CD4-positive, alpha-beta memory T cell (primary cell): Measurements from ENCODE around the gene SYMPK. TPM values are rescaled to one million over a fixed set of nuclear protein-coding genes. Genes with fewer than 3 reads are reported as not detected.

Experiments used
- CTCF ChIA-PET: fragments of 350-600 bp; sonication (Branson Sonifier 250); formaldehyde crosslinking; loops from one replicate; lab custom pipeline; 2021; ENCODE audit warnings: inconsistent platforms; ENCODE audit not compliant: partially characterized antibody; lab: Charles Lee
- POLR2A ChIA-PET: fragments of 350-600 bp; sonication (Branson Sonifier 250); formaldehyde crosslinking; loops from one replicate; lab custom pipeline; 2021; ENCODE audit not compliant: partially characterized antibody; lab: Charles Lee
- DNase-seq, 5 donors: peaks; one replicate each; pipeline versions ENCODE4 v3.0.0 to v3.0.0-alpha.2; 2020 to 2022; ENCODE audit warnings: mixed read lengths in 1 of 5
- H3K27ac ChIP-seq: one replicate; pipeline ENCODE4 v1.7.0; 2013; ENCODE audit warnings: low read depth, low read length
- H3K27me3 ChIP-seq: 2 replicates; pipeline ENCODE4 v1.7.0; 2013; ENCODE audit warnings: mild to moderate bottlenecking, low read length, moderate library complexity; ENCODE audit not compliant: insufficient read depth
- H3K36me3 ChIP-seq: 2 replicates; pipeline ENCODE4 v1.7.0; 2013; ENCODE audit warnings: mild to moderate bottlenecking, low read length, moderate library complexity; ENCODE audit not compliant: insufficient read depth
- H3K4me1 ChIP-seq: 2 replicates; pipeline ENCODE4 v1.7.0; 2013; ENCODE audit warnings: mild to moderate bottlenecking, low read length, moderate library complexity; ENCODE audit not compliant: insufficient read depth
- H3K4me3 ChIP-seq, 2 donors: one replicate each; pipeline ENCODE4 v1.7.0; 2013; ENCODE audit warnings: low read length in 2 of 2, mild to moderate bottlenecking in 1 of 2
- H3K9me3 ChIP-seq, 2 donors: one replicate each; pipeline ENCODE4 v1.7.0; 2013; ENCODE audit warnings: low read length in 2 of 2, control low read depth in 1 of 2; ENCODE audit not compliant: control insufficient read depth in 1 of 2
- H3K27ac Mint-ChIP-seq, 7 donors: one replicate each; pipeline ENCODE4 v1.8.0; 2020 to 2021; ENCODE audit warnings: mixed read lengths in 7 of 7, mild to moderate bottlenecking in 6 of 7, inconsistent platforms in 3 of 7, moderate library complexity in 3 of 7
- H3K27me3 Mint-ChIP-seq, 2 donors: one replicate each; pipeline ENCODE4 v1.8.0; 2020 to 2021; ENCODE audit warnings: mixed read lengths in 2 of 2
- H3K36me3 Mint-ChIP-seq, 2 donors: one replicate each; pipeline ENCODE4 v1.8.0; 2020 to 2021; ENCODE audit warnings: mixed read lengths in 2 of 2, inconsistent platforms in 1 of 2, mild to moderate bottlenecking in 1 of 2
- H3K4me1 Mint-ChIP-seq, 4 donors: one replicate each; pipeline ENCODE4 v1.8.0; 2020 to 2021; ENCODE audit warnings: mixed read lengths in 4 of 4, mild to moderate bottlenecking in 1 of 4
- H3K4me3 Mint-ChIP-seq, 8 donors: one replicate each; pipeline ENCODE4 v1.8.0; 2020 to 2021; ENCODE audit warnings: mixed read lengths in 8 of 8, mild to moderate bottlenecking in 7 of 8, moderate library complexity in 6 of 8, inconsistent platforms in 3 of 8
- H3K9me3 Mint-ChIP-seq, 8 donors: one replicate each; pipeline ENCODE4 v1.8.0; 2020 to 2021; ENCODE audit warnings: mixed read lengths in 8 of 8, mild to moderate bottlenecking in 5 of 8, inconsistent platforms in 3 of 8, moderate library complexity in 1 of 8
- intact Hi-C: fragments of 100-400 bp; cut with micrococcal nuclease; formaldehyde crosslinking; loops from one replicate; pipeline ENCODE4 v1.15.1; 2023
- polyA plus RNA-seq, 2 donors: library from polyadenylated mRNA; unstranded; fragments of 300-500 nt; fragmentation: Illumina TruSeq; gene quantifications; one replicate each; pipeline ENCODE4 v1.2.3, GENCODE V29; 2021
- total RNA-seq, 2 experiments: library from RNA; stranded (reverse); gene quantifications; one replicate each; pipeline ENCODE4 v1.2.3, GENCODE V29; 2021

The SYMPK gene
- total and polyA plus RNA-seq, 4 experiments from 2014 or later, result 6.0 to 98.2 (median 55.7) TPM

- intact Hi-C loops, result no loop called here
- Mint-ChIP-seq H3K4me3 (no peak overlapping the region), H3K27me3 (no peaks in the 10 kb centered on the region), H3K36me3 (peaks cover 56 to 70% of the 10 kb centered on the region in 2 donors), H3K4me1 (peaks cover 0 to 4% (median 0%) of the 10 kb centered on the region in 4 donors), H3K9me3 (no peaks in the 10 kb centered on the region), H3K27ac (no peak overlapping the region)
- Histone ChIP-seq H3K27me3 (no peaks in the 10 kb centered on the region), H3K4me1 (no peaks in the 10 kb centered on the region), H3K9me3 (no peaks in the 10 kb centered on the region), H3K4me3 (no peak overlapping the region), H3K36me3 (peaks cover 60% of the 10 kb centered on the region), H3K27ac (no peak overlapping the region)
- no peak for DNase-seq
- ChIA-PET POLR2A (no interaction called here), CTCF (interaction anchor here (1.5 kb wide), 1 partner anchor 18 kb away, joined by 8 read pairs; no protein-coding TSS in a partner anchor)
These were observed 28.0 kb downstream of the SYMPK start for GRCh38 chr19:45834970-45835369.

- Mint-ChIP-seq H3K36me3 (peaks cover 44 to 68% of the 10 kb centered on the region in 2 donors), H3K4me1 (peaks cover 0 to 1% (median 0%) of the 10 kb centered on the region in 4 donors)
These were observed 34.0 kb downstream of the SYMPK start for GRCh38 chr19:45828945-45829344.

GRCh38 chr19:45828523-45828922, 34.4 kb downstream of the SYMPK start:
- ChIA-PET CTCF (interaction anchor here (2.2 kb wide), 1 partner anchor 11 kb away, joined by 7 read pairs; no protein-coding TSS in a partner anchor), POLR2A (no interaction called here)
- Histone ChIP-seq H3K36me3 (peaks cover 61% of the 10 kb centered on the region), H3K4me1 (no peaks in the 10 kb centered on the region), H3K9me3 (no peaks in the 10 kb centered on the region), H3K27ac (no peak overlapping the region), H3K27me3 (no peaks in the 10 kb centered on the region), H3K4me3 (no peak overlapping the region)
- Mint-ChIP-seq H3K36me3 (peaks cover 44 to 66% of the 10 kb centered on the region in 2 donors), H3K27me3 (no peaks in the 10 kb centered on the region), H3K27ac (peak overlapping the region in 2 of 7 donors; percentile 2 to 5), H3K9me3 (no peaks in the 10 kb centered on the region), H3K4me1 (peaks cover 0 to 1% (median 0%) of the 10 kb centered on the region in 4 donors), H3K4me3 (no peak overlapping the region)
- no peak for DNase-seq
- intact Hi-C loops, result no loop called here

More at GRCh38 chr19:45828945-45829344, 34.0 kb downstream of the SYMPK start:
- H3K27ac Mint-ChIP-seq, result no peak overlapping the region
- H3K9me3 Mint-ChIP-seq, result no peaks in the 10 kb centered on the region
- Histone ChIP-seq H3K4me1 (no peaks in the 10 kb centered on the region), H3K4me3 (no peak overlapping the region), H3K9me3 (no peaks in the 10 kb centered on the region), H3K27ac (no peak overlapping the region), H3K36me3 (peaks cover 57% of the 10 kb centered on the region), H3K27me3 (no peaks in the 10 kb centered on the region)
- DNase-seq, result no peak
- no peaks in the 10 kb centered on the region for H3K27me3 Mint-ChIP-seq
- no peak overlapping the region for H3K4me3 Mint-ChIP-seq
- POLR2A ChIA-PET, result no interaction called here
- intact Hi-C loops, result no loop called here
- CTCF ChIA-PET, result interaction anchor here (2.2 kb wide), 1 partner anchor 12 kb away, joined by 7 read pairs; no protein-coding TSS in a partner anchor

- no peaks in the 10 kb centered on the region for H3K27me3 ChIP-seq
- POLR2A ChIA-PET, result no interaction called here
- H3K27ac ChIP-seq, result no peak overlapping the region
- no peak for DNase-seq
- H3K4me3 Mint-ChIP-seq, result no peak overlapping the region
- no peaks in the 10 kb centered on the region for H3K4me1 ChIP-seq
- H3K9me3 ChIP-seq, result no peaks in the 10 kb centered on the region
- H3K27ac Mint-ChIP-seq, result peak overlapping the region in 1 of 7 donors; percentile 42
- no peaks in the 10 kb centered on the region for H3K27me3 Mint-ChIP-seq
- no peaks in the 10 kb centered on the region for H3K9me3 Mint-ChIP-seq
- CTCF ChIA-PET, result interaction anchor here (2.2 kb wide), 1 partner anchor 10 kb away, joined by 7 read pairs; no protein-coding TSS in a partner anchor
- no peak overlapping the region for H3K4me3 ChIP-seq
- intact Hi-C loops, result no loop called here
- H3K4me1 Mint-ChIP-seq, result peaks cover 0 to 1% (median 0%) of the 10 kb centered on the region in 4 donors
- H3K36me3 Mint-ChIP-seq, result peaks cover 44 to 71% of the 10 kb centered on the region in 2 donors
- peaks cover 69% of the 10 kb centered on the region for H3K36me3 ChIP-seq
These were observed 35.4 kb downstream of the SYMPK start for GRCh38 chr19:45827459-45828093.

GRCh38 chr19:45826934-45827333, 36.0 kb downstream of the SYMPK start:
- ChIA-PET POLR2A (interaction anchor here (0.7 kb wide), 1 partner anchor 37 kb away, joined by 3 read pairs; no protein-coding TSS in a partner anchor), CTCF (no interaction called here)
- Mint-ChIP-seq H3K27ac (peak overlapping the region in 1 of 7 donors; percentile 42), H3K27me3 (no peaks in the 10 kb centered on the region), H3K36me3 (peaks cover 40 to 64% of the 10 kb centered on the region in 2 donors), H3K4me1 (peaks cover 0 to 1% (median 0%) of the 10 kb centered on the region in 4 donors), H3K4me3 (no peak overlapping the region), H3K9me3 (no peaks in the 10 kb centered on the region)
- Histone ChIP-seq H3K4me3 (no peak overlapping the region), H3K27ac (no peak overlapping the region), H3K27me3 (no peaks in the 10 kb centered on the region), H3K4me1 (no peaks in the 10 kb centered on the region), H3K36me3 (peaks cover 63% of the 10 kb centered on the region), H3K9me3 (no peaks in the 10 kb centered on the region)
- no peak for DNase-seq
- intact Hi-C loops, result no loop called here

- POLR2A ChIA-PET, result interaction anchor here (0.7 kb wide), 1 partner anchor 37 kb away, joined by 3 read pairs; no protein-coding TSS in a partner anchor
- Histone ChIP-seq H3K27me3 (no peaks in the 10 kb centered on the region), H3K27ac (no peak overlapping the region), H3K4me3 (no peak overlapping the region), H3K9me3 (no peaks in the 10 kb centered on the region), H3K36me3 (peaks cover 56% of the 10 kb centered on the region), H3K4me1 (no peaks in the 10 kb centered on the region)
- no peaks in the 10 kb centered on the region for H3K27me3 Mint-ChIP-seq
- DNase-seq, result no peak
- H3K4me3 Mint-ChIP-seq, result no peak overlapping the region
- CTCF ChIA-PET, result interaction anchor here (1.0 kb wide), 1 partner anchor 23 kb away, joined by 3 read pairs; no protein-coding TSS in a partner anchor
- peak overlapping the region in 1 of 7 donors; percentile 17 for H3K27ac Mint-ChIP-seq
- H3K4me1 Mint-ChIP-seq, result peaks cover 0 to 1% (median 0%) of the 10 kb centered on the region in 4 donors
- intact Hi-C loops, result no loop called here
- no peaks in the 10 kb centered on the region for H3K9me3 Mint-ChIP-seq
- peaks cover 38 to 60% of the 10 kb centered on the region in 2 donors for H3K36me3 Mint-ChIP-seq
These were observed 36.7 kb downstream of the SYMPK start for GRCh38 chr19:45825917-45826893.
